ENCODE results near the gene YJEFN3.

- TF ChIP-seq, protein P1, sequence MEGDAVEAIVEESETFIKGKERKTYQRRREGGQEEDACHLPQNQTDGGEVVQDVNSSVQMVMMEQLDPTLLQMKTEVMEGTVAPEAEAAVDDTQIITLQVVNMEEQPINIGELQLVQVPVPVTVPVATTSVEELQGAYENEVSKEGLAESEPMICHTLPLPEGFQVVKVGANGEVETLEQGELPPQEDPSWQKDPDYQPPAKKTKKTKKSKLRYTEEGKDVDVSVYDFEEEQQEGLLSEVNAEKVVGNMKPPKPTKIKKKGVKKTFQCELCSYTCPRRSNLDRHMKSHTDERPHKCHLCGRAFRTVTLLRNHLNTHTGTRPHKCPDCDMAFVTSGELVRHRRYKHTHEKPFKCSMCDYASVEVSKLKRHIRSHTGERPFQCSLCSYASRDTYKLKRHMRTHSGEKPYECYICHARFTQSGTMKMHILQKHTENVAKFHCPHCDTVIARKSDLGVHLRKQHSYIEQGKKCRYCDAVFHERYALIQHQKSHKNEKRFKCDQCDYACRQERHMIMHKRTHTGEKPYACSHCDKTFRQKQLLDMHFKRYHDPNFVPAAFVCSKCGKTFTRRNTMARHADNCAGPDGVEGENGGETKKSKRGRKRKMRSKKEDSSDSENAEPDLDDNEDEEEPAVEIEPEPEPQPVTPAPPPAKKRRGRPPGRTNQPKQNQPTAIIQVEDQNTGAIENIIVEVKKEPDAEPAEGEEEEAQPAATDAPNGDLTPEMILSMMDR (IDR thresholded peaks at IDR 0.05): no peak
- TF ChIP-seq POLR2A (IDR thresholded peaks at IDR 0.05; ENCODE audit: low read depth): no peak
- no peak for TF ChIP-seq POLR2AphosphoS5 (IDR thresholded peaks at IDR 0.05)
- no peak for TF ChIP-seq EP300 (IDR thresholded peaks at IDR 0.05)
Measured at GRCh38 chr19:19525611-19526380, 2.9 kb upstream of the YJEFN3 start.

All from esophagus muscularis mucosa (tissue), 4 donors.